Mesenchymal stem cell (in vitro differentiated cells and primary cell): ENCODE results near the gene CWC25.

ENCODE experiments used
- DNase-seq: peaks from one replicate; pipeline ENCODE4 v3.0.0-alpha.2; 2013
- H2AFZ ChIP-seq: one replicate; pipeline ENCODE4 v1.6.1; 2013; ENCODE audit warnings: low read depth, mild to moderate bottlenecking, control low read depth, inconsistent platforms, low read length, moderate library complexity
- H2AK5ac ChIP-seq: 2 replicates; pipeline ENCODE4 v1.6.1; 2013; ENCODE audit warnings: low read length, moderate library complexity, mild to moderate bottlenecking, inconsistent platforms; ENCODE audit not compliant: severe bottlenecking
- H2BK120ac ChIP-seq: one replicate; pipeline ENCODE4 v1.6.1; 2013; ENCODE audit warnings: low read depth, mild to moderate bottlenecking, inconsistent platforms, low read length, moderate library complexity
- H2BK12ac ChIP-seq, 2 experiments: one replicate each; pipeline ENCODE4 v1.6.1; 2013; ENCODE audit warnings: inconsistent platforms in 2 of 2, low read length in 2 of 2, mild to moderate bottlenecking in 2 of 2, moderate library complexity in 2 of 2, control low read depth in 1 of 2
- H2BK15ac ChIP-seq: one replicate; pipeline ENCODE4 v1.6.1; 2013; ENCODE audit warnings: mild to moderate bottlenecking, low read depth, inconsistent platforms; ENCODE audit not compliant: poor library complexity, severe bottlenecking
- H2BK5ac ChIP-seq: 2 replicates; pipeline ENCODE4 v1.6.1; 2013; ENCODE audit warnings: low read depth, mild to moderate bottlenecking, low read length, control low read depth, inconsistent platforms; ENCODE audit not compliant: poor library complexity, severe bottlenecking
- H3K14ac ChIP-seq, 2 experiments: one replicate each; pipeline ENCODE4 v1.6.1; 2013; ENCODE audit warnings: inconsistent platforms in 2 of 2, low read length in 2 of 2, control low read depth in 1 of 2, mild to moderate bottlenecking in 1 of 2, moderate library complexity in 1 of 2
- H3K18ac ChIP-seq, 2 experiments: one replicate each; pipeline ENCODE4 v1.6.1; 2013; ENCODE audit warnings: inconsistent platforms in 2 of 2, low read length in 2 of 2, control low read depth in 1 of 2, low read depth in 1 of 2, mild to moderate bottlenecking in 1 of 2
- H3K23ac ChIP-seq, 2 experiments: one replicate each; pipeline ENCODE4 v1.6.1; 2013; ENCODE audit warnings: inconsistent platforms in 2 of 2, low read length in 2 of 2, mild to moderate bottlenecking in 2 of 2, moderate library complexity in 2 of 2, control low read depth in 1 of 2
- H3K27ac ChIP-seq: 2 replicates; pipeline ENCODE4 v1.5.1; 2013; ENCODE audit warnings: mild to moderate bottlenecking, moderate library complexity, low read length, control low read depth, inconsistent platforms; ENCODE audit not compliant: poor library complexity, severe bottlenecking
- H3K27me3 ChIP-seq, 2 experiments: 2 replicates each; pipeline versions ENCODE4 v1.6.1 to v1.7.0; 2013; ENCODE audit warnings: low read length in 2 of 2, mild to moderate bottlenecking in 2 of 2, moderate library complexity in 2 of 2, control low read depth in 1 of 2, inconsistent platforms in 1 of 2; ENCODE audit not compliant: control insufficient read depth in 1 of 2, insufficient read depth in 1 of 2
- H3K36me3 ChIP-seq, 2 experiments: 2 replicates each; pipeline versions ENCODE4 v1.6.1 to v1.7.0; 2013; ENCODE audit warnings: low read length in 2 of 2, control low read depth in 1 of 2, inconsistent platforms in 1 of 2, low read depth in 1 of 2, mild to moderate bottlenecking in 1 of 2; ENCODE audit not compliant: insufficient read depth in 2 of 2, control insufficient read depth in 1 of 2
- H3K4ac ChIP-seq, 2 experiments: one replicate each; pipeline ENCODE4 v1.6.1; 2013; ENCODE audit warnings: inconsistent platforms in 2 of 2, low read length in 2 of 2, mild to moderate bottlenecking in 2 of 2, moderate library complexity in 2 of 2, control low read depth in 1 of 2, low read depth in 1 of 2
- H3K4me1 ChIP-seq: 2 replicates; pipeline ENCODE4 v1.6.1; 2013; ENCODE audit warnings: low read depth, low read length, control low read depth; ENCODE audit not compliant: control insufficient read depth, insufficient read depth
- H3K4me2 ChIP-seq: 2 replicates; pipeline ENCODE4 v1.6.1; 2013; ENCODE audit warnings: low read length, mild to moderate bottlenecking, inconsistent platforms; ENCODE audit not compliant: poor library complexity, severe bottlenecking
- H3K4me3 ChIP-seq, 2 experiments: 2 replicates each; pipeline versions ENCODE4 v1.5.1 to v1.7.0; 2013; ENCODE audit warnings: low read length in 2 of 2, mild to moderate bottlenecking in 2 of 2, control low read depth in 1 of 2, low read depth in 1 of 2; ENCODE audit not compliant: insufficient read depth in 1 of 2
- H3K79me1 ChIP-seq: replicated peaks from 2 replicates; pipeline ENCODE4 v1.6.1; 2013; ENCODE audit warnings: mild to moderate bottlenecking, control low read depth, low read length, inconsistent platforms; ENCODE audit not compliant: poor library complexity, severe bottlenecking
- H3K9ac ChIP-seq: 2 replicates; pipeline ENCODE4 v1.7.0; 2013; ENCODE audit warnings: mild to moderate bottlenecking, low read length, moderate library complexity
- H3K9me3 ChIP-seq: 2 replicates; pipeline ENCODE4 v1.7.0; 2013; ENCODE audit warnings: mild to moderate bottlenecking, low read length; ENCODE audit not compliant: control insufficient read depth
- H4K8ac ChIP-seq: one replicate; pipeline ENCODE4 v1.6.1; 2013; ENCODE audit warnings: inconsistent platforms, mild to moderate bottlenecking, low read length, moderate library complexity
- H4K91ac ChIP-seq: one replicate; pipeline ENCODE4 v1.6.1; 2013; ENCODE audit warnings: mild to moderate bottlenecking, low read length, inconsistent platforms
- WGBS: methylation state at CpG from one replicate; pipeline ENCODE4 v1.1.7; 2013; ENCODE audit warnings: mixed read lengths; 5-methylcytosine and 5-hydroxymethylcytosine counted together

Gene CWC25

DNA sequence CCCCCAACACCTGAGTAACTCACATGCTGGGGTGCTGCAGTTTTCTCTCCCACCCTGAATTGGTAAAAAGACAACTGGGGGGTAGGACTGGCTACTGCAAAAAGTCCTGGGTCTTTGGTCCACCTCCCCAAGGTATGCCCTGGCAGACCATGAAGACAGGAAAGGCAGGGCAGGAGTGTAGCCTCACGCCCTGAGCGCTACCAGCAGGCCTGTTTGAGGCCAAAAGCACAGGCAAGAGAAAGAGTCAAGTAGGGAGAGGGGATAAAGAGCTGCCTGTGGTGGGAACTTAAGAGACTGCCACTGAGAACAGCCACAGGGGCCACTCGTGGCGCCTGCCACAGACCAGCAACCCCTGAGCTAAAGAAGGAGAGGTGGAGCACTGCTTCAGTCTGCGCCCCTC lies 58.8 kb downstream of the CWC25 start:
- Histone ChIP-seq H3K9ac (no peak overlapping the region), H2BK12ac (no peak overlapping the region), H3K36me3 (peaks cover 80 to 96% of the 10 kb centered on the region in 2 experiments), H3K79me1 (peaks cover 24% of the 10 kb centered on the region), H2AFZ (no peak overlapping the region), H3K27me3 (no peaks in the 10 kb centered on the region), H3K27ac (no peak overlapping the region), H3K9me3 (no peaks in the 10 kb centered on the region), H2AK5ac (no peak overlapping the region), H4K8ac (no peak overlapping the region), H3K4me2 (no peak overlapping the region), H2BK5ac (no peak overlapping the region), H3K4ac (no peak overlapping the region), H3K4me1 (no peaks in the 10 kb centered on the region), H3K4me3 (no peak overlapping the region), H3K18ac (no peak overlapping the region), H4K91ac (no peak overlapping the region), H3K23ac (no peak overlapping the region), H2BK120ac (no peak overlapping the region), H3K14ac (no peak overlapping the region), H2BK15ac (no peak overlapping the region)
- WGBS, result 97% methylated on average over 5 of the region's 5 CpGs
- DNase-seq, result no peak

GRCh38 chr17:38762231-38762630 lies 62.9 kb downstream of the CWC25 start:
- WGBS, result 97% methylated on average over 2 of the region's 3 CpGs
- Histone ChIP-seq H3K18ac (no peak overlapping the region), H2BK15ac (no peak overlapping the region), H3K27me3 (no peaks in the 10 kb centered on the region), H4K8ac (no peak overlapping the region), H3K4me2 (no peak overlapping the region), H2BK120ac (no peak overlapping the region), H3K4me1 (no peaks in the 10 kb centered on the region), H3K14ac (no peak overlapping the region), H4K91ac (no peak overlapping the region), H3K4ac (no peak overlapping the region), H2AK5ac (no peak overlapping the region), H2AFZ (no peak overlapping the region), H3K9ac (no peak overlapping the region), H3K79me1 (peaks cover 31% of the 10 kb centered on the region), H3K23ac (no peak overlapping the region), H2BK12ac (no peak overlapping the region), H3K4me3 (no peak overlapping the region), H3K36me3 (peaks cover 66 to 92% of the 10 kb centered on the region in 2 experiments), H3K9me3 (no peaks in the 10 kb centered on the region), H2BK5ac (no peak overlapping the region), H3K27ac (no peak overlapping the region)
- no peak for DNase-seq

DNA sequence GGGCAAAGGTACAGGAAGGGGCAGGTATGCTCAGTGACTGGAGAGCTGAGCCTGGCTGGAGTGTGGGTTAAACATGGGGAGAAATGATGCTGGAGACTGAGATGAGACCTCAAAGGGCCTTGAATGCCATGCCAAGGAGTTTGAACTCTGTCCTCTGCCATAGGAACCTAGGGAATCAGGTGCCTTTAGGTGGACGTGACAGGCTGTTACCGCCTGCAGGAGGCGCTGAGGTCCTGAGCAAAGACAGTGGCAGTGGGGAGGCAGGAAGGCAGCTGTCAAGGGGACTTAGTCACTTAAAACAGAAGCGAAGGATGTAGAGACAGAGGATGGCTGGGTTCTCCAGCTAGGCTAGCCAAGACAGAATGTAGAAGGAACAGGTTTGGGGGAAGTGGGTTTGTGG lies 63.5 kb downstream of the CWC25 start:
- DNase-seq, result peak; percentile 39
- WGBS, result 77% methylated on average over 4 of the region's 4 CpGs
- no peak overlapping the region for H3K4ac ChIP-seq
- H3K9ac ChIP-seq, result no peak overlapping the region
- H3K18ac ChIP-seq, result no peak overlapping the region
- H3K4me3 ChIP-seq, result no peak overlapping the region
- no peak overlapping the region for H2AK5ac ChIP-seq
- no peak overlapping the region for H2BK120ac ChIP-seq
- H3K36me3 ChIP-seq, result peaks cover 67 to 92% of the 10 kb centered on the region in 2 experiments
- peaks cover 27% of the 10 kb centered on the region for H3K79me1 ChIP-seq
- no peaks in the 10 kb centered on the region for H3K4me1 ChIP-seq
- H3K27ac ChIP-seq, result no peak overlapping the region
- no peak overlapping the region for H2BK12ac ChIP-seq
- H3K4me2 ChIP-seq, result no peak overlapping the region
- H3K27me3 ChIP-seq, result no peaks in the 10 kb centered on the region
- H2BK5ac ChIP-seq, result no peak overlapping the region
- H3K9me3 ChIP-seq, result no peaks in the 10 kb centered on the region
- no peak overlapping the region for H4K91ac ChIP-seq
- H2BK15ac ChIP-seq, result no peak overlapping the region
- H3K14ac ChIP-seq, result no peak overlapping the region
- H3K23ac ChIP-seq, result no peak overlapping the region
- H4K8ac ChIP-seq, result no peak overlapping the region
- no peak overlapping the region for H2AFZ ChIP-seq

- peak overlapping the region; percentile 14 to 96 for H3K18ac ChIP-seq
- H3K4me2 ChIP-seq, result peak overlapping the region; percentile 79
- peak overlapping the region; percentile 89 for H2BK15ac ChIP-seq
- no peak overlapping the region for H2AFZ ChIP-seq
- peak overlapping the region; percentile 87 for H4K91ac ChIP-seq
- peak overlapping the region in 1 of 2 experiments; percentile 47 for H2BK12ac ChIP-seq
- no peak for DNase-seq
- no peak overlapping the region for H2AK5ac ChIP-seq
- peak overlapping the region; percentile 74 to 88 for H3K4me3 ChIP-seq
- H3K14ac ChIP-seq, result no peak overlapping the region
- H3K23ac ChIP-seq, result peak overlapping the region; percentile 32 to 71
- H3K36me3 ChIP-seq, result peaks cover 39 to 42% of the 10 kb centered on the region in 2 experiments
- 11% methylated on average over 22 of the region's 22 CpGs for WGBS
- H2BK120ac ChIP-seq, result no peak overlapping the region
- H3K27ac ChIP-seq, result peak overlapping the region; percentile 31
- peak overlapping the region; percentile 94 for H4K8ac ChIP-seq
- H3K9me3 ChIP-seq, result no peaks in the 10 kb centered on the region
- H3K4ac ChIP-seq, result peak overlapping the region; percentile 63 to 86
- H3K9ac ChIP-seq, result peak overlapping the region; percentile 95
- H3K27me3 ChIP-seq, result no peaks in the 10 kb centered on the region
- peaks cover 17% of the 10 kb centered on the region for H3K79me1 ChIP-seq
- peaks cover 29% of the 10 kb centered on the region for H3K4me1 ChIP-seq
- no peak overlapping the region for H2BK5ac ChIP-seq
Observed at GRCh38 chr17:38753071-38753506, 72.0 kb downstream of the CWC25 start.
